ENCODE data around the gene GRAMD1A.

DNA sequence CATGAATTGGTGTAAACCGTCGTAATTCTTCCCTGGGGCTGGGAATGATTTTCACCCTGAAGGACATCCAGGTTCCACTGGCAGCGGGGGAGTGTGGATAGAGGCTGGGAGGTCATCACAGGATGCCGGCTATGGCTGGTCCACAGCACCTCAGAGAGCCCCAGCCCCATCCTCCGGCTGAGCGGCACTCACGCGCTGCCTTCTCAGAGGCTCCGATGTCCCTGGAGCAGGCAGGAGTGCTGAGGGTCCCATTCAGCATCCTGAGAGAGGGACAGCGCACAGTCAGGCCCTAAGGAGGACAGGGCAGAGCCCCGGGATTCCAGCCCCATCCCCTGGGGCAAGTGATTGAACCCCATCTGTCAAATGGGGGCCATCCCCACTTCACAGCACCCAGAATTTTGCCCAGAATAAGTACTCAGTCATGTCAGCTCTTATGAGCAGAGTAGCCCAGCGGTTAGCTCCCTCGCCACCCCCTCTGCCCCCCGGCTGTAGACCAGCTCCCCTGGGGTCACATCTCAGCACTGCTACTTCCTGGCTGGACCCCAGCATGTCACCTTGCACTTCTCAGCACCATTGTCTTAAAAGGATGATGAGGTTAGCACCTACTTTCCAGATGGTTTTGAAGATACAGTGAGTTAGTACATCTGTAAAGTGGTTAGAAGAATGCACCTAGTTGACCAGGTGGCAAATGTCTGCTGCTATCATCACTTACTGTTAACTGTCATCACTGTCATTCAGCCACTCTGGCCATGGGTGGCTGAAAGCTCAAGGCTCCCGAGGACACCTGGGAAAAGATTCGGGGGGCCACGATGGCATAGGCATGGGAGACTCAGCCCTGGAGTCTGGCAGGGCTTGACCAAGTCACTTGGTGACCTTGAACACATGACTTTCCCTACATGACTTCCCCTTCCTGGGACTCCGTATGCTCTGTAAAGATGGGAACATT lies 11.9 kb downstream of the GRAMD1A start:
- TF ChIP-seq EZH2 (IDR thresholded peaks at IDR 0.05) (no peak), POLR2AphosphoS5 (IDR thresholded peaks at IDR 0.05; ENCODE audit: borderline replicate concordance, low read depth, low read length) (no peak), FOXP2 (optimal IDR thresholded peaks at IDR 0.05; ENCODE audit: control extremely low read depth, extremely low read length, insufficient read depth) (no peak)
